ENCODE measurements around the gene SPATA9. TPM values are rescaled to one million over a fixed set of nuclear protein-coding genes. Genes with fewer than 3 reads are reported as not detected.
"Not testable (repeated sequence)": the region's sequence is repeated elsewhere in the genome, so short reads cannot be mapped to it uniquely, and the experiment has no call there.

SPATA9 gene
- total RNA-seq, 2 donors from 2014 or later: 0.31 to 0.49 TPM

GRCh38 chr5:95720094-95720786, 37.4 kb upstream of the SPATA9 start:
- ATAC-seq: no peak
- intact Hi-C loops (cut with DNase I, micrococcal nuclease): no loop called here
- DNase-seq: no peak

- DNase-seq (no peak), ATAC-seq (no peak)
- intact Hi-C loops (cut with DNase I, micrococcal nuclease): no loop called here
Measured at GRCh38 chr5:95718738-95719137, 35.9 kb upstream of the SPATA9 start.

- DNase-seq (no peak), ATAC-seq (peak; percentile 83)
- intact Hi-C loops (cut with DNase I, micrococcal nuclease): no loop called here
Measured at GRCh38 chr5:95718203-95718602, 35.4 kb upstream of the SPATA9 start.

GRCh38 chr5:95717439-95717838, 34.6 kb upstream of the SPATA9 start:
- ATAC-seq (peak; percentile 50), DNase-seq (no peak)
- intact Hi-C loops (cut with DNase I, micrococcal nuclease): no loop called here

GRCh38 chr5:95715799-95716461, 33.1 kb upstream of the SPATA9 start:
- intact Hi-C loops (cut with DNase I, micrococcal nuclease): no loop called here
- DNase-seq (no peak), ATAC-seq (no peak)

GRCh38 chr5:95713960-95714710, 31.3 kb upstream of the SPATA9 start:
- ATAC-seq: no peak
- intact Hi-C loops (cut with DNase I, micrococcal nuclease): no loop called here
- no peak for DNase-seq

GRCh38 chr5:95713246-95713645, 30.5 kb upstream of the SPATA9 start:
- intact Hi-C loops (cut with DNase I, micrococcal nuclease); ATAC-seq; DNase-seq: not testable (repeated sequence)

- intact Hi-C loops (cut with DNase I, micrococcal nuclease): no loop called here
- ATAC-seq (no peak), DNase-seq (no peak)
Measured at GRCh38 chr5:95712347-95712958, 29.7 kb upstream of the SPATA9 start.

GRCh38 chr5:95711501-95712346, 28.9 kb upstream of the SPATA9 start:
- intact Hi-C loops (cut with DNase I, micrococcal nuclease): no loop called here
- no peak for DNase-seq

GRCh38 chr5:95710651-95711500, 28.1 kb upstream of the SPATA9 start:
- intact Hi-C loops (cut with DNase I, micrococcal nuclease); ATAC-seq; DNase-seq: not testable (repeated sequence)

More at GRCh38 chr5:95711501-95712346, 28.9 kb upstream of the SPATA9 start:
- ATAC-seq: no peak

- ATAC-seq (no peak), DNase-seq (no peak)
Measured at GRCh38 chr5:95709967-95710650, 27.3 kb upstream of the SPATA9 start.

GRCh38 chr5:95708876-95709275, 26.1 kb upstream of the SPATA9 start:
- intact Hi-C loops (cut with DNase I, micrococcal nuclease): no loop called here
- DNase-seq (no peak), ATAC-seq (no peak)

More at GRCh38 chr5:95709967-95710650, 27.3 kb upstream of the SPATA9 start:
- intact Hi-C loops (cut with DNase I, micrococcal nuclease): no loop called here

GRCh38 chr5:95707534-95708188, 24.9 kb upstream of the SPATA9 start:
- ATAC-seq; DNase-seq; intact Hi-C loops (cut with DNase I, micrococcal nuclease): not testable (repeated sequence)

GRCh38 chr5:95707055-95707454, 24.3 kb upstream of the SPATA9 start:
- ATAC-seq (no peak), DNase-seq (no peak)
- intact Hi-C loops (cut with DNase I, micrococcal nuclease): no loop called here

GRCh38 chr5:95706196-95706595, 23.4 kb upstream of the SPATA9 start:
- intact Hi-C loops (cut with DNase I, micrococcal nuclease); ATAC-seq; DNase-seq: not testable (repeated sequence)

GRCh38 chr5:95704150-95704549, 21.4 kb upstream of the SPATA9 start:
- ATAC-seq: no peak
- intact Hi-C loops (cut with DNase I, micrococcal nuclease): no loop called here
- no peak for DNase-seq

Data from left colon (tissue), 2 donors.